ENCODE results near the gene MSTN. TPM values are rescaled to one million over a fixed set of nuclear protein-coding genes. Genes with fewer than 3 reads are reported as not detected.
"Not testable (repeated sequence)": the region's sequence is repeated elsewhere in the genome, so short reads cannot be mapped to it uniquely, and the experiment has no call there.

The MSTN gene
- total RNA-seq, 2 donors from 2014 or later = 0.10 TPM

DNA sequence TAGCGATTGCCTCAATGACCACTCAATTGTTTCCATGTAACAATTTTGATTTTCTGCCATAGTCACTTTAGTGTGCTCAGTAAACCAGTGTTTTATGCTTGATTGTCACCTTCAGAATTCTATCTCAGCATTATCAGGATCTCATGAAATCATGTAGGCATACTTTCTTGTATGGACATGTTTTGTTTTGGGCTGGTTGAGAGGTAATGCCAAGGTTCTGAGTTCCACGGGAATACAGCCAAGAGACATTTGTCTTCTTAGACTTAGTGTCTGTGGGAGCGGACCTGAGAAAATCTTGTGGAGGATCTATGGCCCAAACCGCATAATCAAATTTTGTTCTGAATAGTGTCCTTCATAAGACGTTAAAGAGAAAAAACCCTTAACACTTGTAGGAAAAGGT lies 10.2 kb downstream of the MSTN start:
- no peaks in the 10 kb centered on the region for H3K9me3 ChIP-seq (ENCODE audit: control insufficient read depth, low read length, poor library complexity, severe bottlenecking)
- ATAC-seq (no peak), DNase-seq (no peak)
- Mint-ChIP-seq H3K27me3 (peaks cover 12% of the 10 kb centered on the region), H3K4me1 (no peaks in the 10 kb centered on the region), H3K27ac (no peak overlapping the region), H3K36me3 (ENCODE audit: low read depth) (no peaks in the 10 kb centered on the region), H3K4me3 (no peak overlapping the region)

DNA sequence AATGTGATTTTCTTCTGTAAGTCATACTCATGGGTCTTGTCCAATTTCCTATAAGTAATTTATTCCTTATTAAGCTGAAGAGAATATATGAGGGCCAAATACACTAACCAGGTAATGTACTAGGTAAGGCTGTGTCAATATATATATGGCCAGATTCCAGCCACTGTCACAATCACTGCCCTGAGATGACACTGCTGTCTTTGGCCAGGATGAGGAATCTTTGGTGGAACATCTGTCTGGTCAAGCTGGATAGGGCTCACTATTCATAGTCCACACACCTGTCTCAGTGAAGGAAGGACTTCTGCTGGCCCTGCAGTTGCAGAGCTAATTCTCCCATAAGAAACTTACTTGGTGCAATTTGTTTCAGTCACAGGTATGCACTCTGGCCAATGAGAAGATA lies 11.3 kb downstream of the MSTN start:
- Mint-ChIP-seq H3K4me3 (no peak overlapping the region), H3K4me1 (no peaks in the 10 kb centered on the region), H3K27ac (no peak overlapping the region), H3K36me3 (ENCODE audit: low read depth) (peaks cover 4% of the 10 kb centered on the region), H3K27me3 (peaks cover 18% of the 10 kb centered on the region)
- DNase-seq (no peak), ATAC-seq (no peak)
- H3K9me3 ChIP-seq (ENCODE audit: control insufficient read depth, low read length, poor library complexity, severe bottlenecking) = no peaks in the 10 kb centered on the region

DNA sequence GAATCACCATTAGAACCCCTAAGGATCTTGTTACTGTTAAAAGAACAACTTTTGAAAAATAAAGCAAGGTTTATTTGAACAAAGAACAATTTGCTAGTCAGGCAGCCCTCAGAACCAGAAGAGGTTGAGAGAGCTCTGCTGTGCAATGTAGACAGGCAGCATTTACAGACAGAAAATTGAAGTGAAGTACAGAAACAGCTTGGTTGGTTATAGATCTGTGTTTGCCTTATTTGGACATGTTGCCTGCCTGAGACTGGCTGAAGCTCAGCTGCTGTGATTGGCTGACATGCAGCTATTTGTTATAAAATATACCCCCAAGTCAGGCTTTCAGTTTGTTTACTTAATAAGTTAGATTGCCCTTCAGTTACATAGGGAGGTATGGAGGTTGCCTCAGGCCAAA lies 12.5 kb downstream of the MSTN start:
- Mint-ChIP-seq H3K36me3 (ENCODE audit: low read depth) (peaks cover 4% of the 10 kb centered on the region), H3K27me3 (peaks cover 18% of the 10 kb centered on the region), H3K4me1 (no peaks in the 10 kb centered on the region), H3K27ac (no peak overlapping the region), H3K4me3 (no peak overlapping the region)
- no peaks in the 10 kb centered on the region for H3K9me3 ChIP-seq (ENCODE audit: control insufficient read depth, low read length, poor library complexity, severe bottlenecking)
- DNase-seq = no peak
- no peak for ATAC-seq

DNA sequence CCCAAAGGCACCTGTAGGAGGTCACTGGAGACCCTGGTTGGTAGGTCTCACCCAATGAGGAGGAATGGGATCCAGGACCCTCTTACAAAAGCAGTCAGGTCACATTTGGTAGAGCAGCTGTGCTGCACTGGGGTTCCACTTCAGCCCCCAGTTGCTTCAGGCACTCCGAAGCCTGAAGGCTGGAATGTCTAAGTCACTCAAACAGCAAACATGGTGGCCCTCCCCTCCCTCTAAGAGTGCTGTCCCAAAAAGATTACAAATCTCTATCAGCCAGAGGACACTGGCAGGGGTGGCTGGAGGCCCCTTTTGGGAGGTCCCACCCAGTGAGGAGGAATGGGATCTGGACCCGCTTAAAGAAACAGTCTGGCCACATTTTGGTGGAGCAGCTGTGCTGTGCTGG lies 17.7 kb downstream of the MSTN start:
- H3K9me3 ChIP-seq (ENCODE audit: control insufficient read depth, low read length, poor library complexity, severe bottlenecking) = no peaks in the 10 kb centered on the region
- H3K4me3 Mint-ChIP-seq = no peak overlapping the region
- H3K36me3 Mint-ChIP-seq (ENCODE audit: low read depth) = peaks cover 4% of the 10 kb centered on the region
- DNase-seq (no peak), ATAC-seq (no peak)
- H3K27ac Mint-ChIP-seq = no peak overlapping the region
- peaks cover 54% of the 10 kb centered on the region for H3K27me3 Mint-ChIP-seq
- H3K4me1 Mint-ChIP-seq = no peaks in the 10 kb centered on the region

DNA sequence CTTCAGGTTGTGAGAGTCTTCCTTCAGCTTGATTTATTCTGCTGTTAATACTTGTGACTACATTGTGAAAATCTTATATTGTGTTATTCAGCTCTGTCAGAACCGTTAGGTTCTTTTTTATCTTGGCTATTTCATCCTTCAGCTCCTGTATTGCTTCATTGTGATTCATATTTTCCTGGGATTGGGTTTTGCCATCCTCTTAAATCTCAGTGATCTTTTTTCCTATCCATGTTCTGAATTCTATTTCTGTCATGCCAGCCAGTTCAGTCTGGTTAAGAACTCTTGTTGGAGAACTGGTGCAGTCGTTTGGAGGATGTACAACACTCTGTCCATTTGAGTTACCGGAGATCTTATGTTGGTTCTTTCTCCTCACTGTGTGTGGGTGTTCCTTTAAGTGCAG lies 19.1 kb downstream of the MSTN start:
- no peaks in the 10 kb centered on the region for H3K9me3 ChIP-seq (ENCODE audit: control insufficient read depth, low read length, poor library complexity, severe bottlenecking)
- Mint-ChIP-seq H3K27ac (no peak overlapping the region), H3K4me1 (peaks cover 2% of the 10 kb centered on the region), H3K4me3 (no peak overlapping the region), H3K36me3 (ENCODE audit: low read depth) (peaks cover 7% of the 10 kb centered on the region), H3K27me3 (peaks cover 66% of the 10 kb centered on the region)
- ATAC-seq (no peak), DNase-seq (no peak)

DNA sequence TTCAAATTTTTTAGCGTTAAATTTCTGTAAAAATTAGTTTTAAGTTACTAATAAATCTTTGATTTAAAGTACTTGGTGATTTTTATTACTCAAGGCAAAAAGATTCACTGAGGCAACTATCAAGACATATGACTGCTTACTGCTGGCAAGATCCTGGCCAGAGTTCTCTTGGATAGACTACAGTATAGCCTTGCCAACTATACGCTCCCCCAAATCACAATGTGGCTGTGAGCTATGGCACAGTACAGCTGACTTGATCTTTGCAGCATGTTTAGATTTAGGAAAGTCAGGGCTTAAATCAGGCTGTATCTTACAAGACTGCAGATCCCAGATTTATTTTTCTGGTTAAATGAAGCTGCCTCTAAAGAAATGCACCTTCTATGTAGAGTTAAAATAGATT lies 26.5 kb downstream of the MSTN start:
- Mint-ChIP-seq H3K4me3 (no peak overlapping the region), H3K36me3 (ENCODE audit: low read depth) (peaks cover 4% of the 10 kb centered on the region), H3K27ac (no peak overlapping the region), H3K4me1 (peaks cover 2% of the 10 kb centered on the region), H3K27me3 (peaks cover 32% of the 10 kb centered on the region)
- ATAC-seq (no peak), DNase-seq (no peak)
- H3K9me3 ChIP-seq (ENCODE audit: control insufficient read depth, low read length, poor library complexity, severe bottlenecking) = no peaks in the 10 kb centered on the region

DNA sequence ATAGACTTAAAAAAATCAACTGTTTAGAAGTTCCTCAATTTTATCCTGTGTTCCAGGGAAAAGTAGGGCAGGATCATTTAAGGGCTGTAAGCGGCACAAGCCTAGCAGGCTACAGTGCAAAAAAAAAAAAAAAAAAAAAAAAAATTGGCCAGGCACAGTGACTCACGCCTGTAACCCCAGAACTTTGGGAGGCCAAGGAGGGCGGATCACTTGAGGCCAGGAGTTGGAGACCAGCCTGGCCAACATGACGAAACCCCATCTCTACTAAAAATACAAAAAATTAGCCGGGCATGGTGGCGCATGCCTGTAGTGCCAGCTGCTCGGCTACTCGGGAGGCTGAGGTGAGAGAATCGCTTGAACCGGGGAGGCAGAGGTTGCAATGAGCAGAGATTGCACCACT lies 28.1 kb downstream of the MSTN start:
- H3K4me3 Mint-ChIP-seq; DNase-seq; H3K36me3 Mint-ChIP-seq (ENCODE audit: low read depth); H3K9me3 ChIP-seq (ENCODE audit: control insufficient read depth, low read length, poor library complexity, severe bottlenecking); H3K27ac Mint-ChIP-seq; ATAC-seq; H3K4me1 Mint-ChIP-seq: not testable (repeated sequence)
- H3K27me3 Mint-ChIP-seq = peaks cover 33% of the 10 kb centered on the region

DNA sequence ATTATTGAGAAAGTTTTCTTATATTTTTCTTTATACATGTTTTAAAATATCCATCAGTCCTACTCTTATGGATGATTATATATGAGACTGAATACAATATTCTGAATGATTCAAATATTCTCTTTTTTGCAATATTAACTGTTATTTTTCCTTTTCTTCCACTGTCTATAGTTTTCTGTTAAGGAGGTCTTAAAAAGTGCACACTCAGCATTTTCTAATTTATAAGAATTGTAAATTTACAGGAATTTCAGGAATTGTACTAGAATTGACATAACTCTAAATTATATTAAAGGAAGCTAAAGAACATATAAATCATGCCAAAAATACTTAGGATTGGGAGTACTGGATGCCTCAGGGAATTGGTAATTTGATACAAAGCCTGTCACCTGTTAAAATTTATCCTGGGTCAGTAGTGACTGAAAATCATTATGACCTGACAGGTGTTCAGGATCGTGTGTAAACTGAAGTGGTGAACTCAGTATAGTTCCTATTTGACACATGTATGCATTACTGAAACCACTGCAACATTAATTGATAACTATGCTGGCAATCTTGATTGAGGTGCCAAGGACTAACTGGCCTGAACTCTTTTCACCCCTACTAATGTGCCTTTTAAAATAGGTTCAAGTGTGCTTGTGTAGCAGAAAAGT lies 30.4 kb downstream of the MSTN start:
- H3K27ac Mint-ChIP-seq = no peak overlapping the region
- no peak for DNase-seq
- H3K9me3 ChIP-seq (ENCODE audit: control insufficient read depth, low read length, poor library complexity, severe bottlenecking) = no peaks in the 10 kb centered on the region
- H3K4me1 Mint-ChIP-seq = no peaks in the 10 kb centered on the region
- peaks cover 33% of the 10 kb centered on the region for H3K27me3 Mint-ChIP-seq
- no peak overlapping the region for H3K4me3 Mint-ChIP-seq
- no peak for ATAC-seq
- H3K36me3 Mint-ChIP-seq (ENCODE audit: low read depth) = peaks cover 2% of the 10 kb centered on the region

DNA sequence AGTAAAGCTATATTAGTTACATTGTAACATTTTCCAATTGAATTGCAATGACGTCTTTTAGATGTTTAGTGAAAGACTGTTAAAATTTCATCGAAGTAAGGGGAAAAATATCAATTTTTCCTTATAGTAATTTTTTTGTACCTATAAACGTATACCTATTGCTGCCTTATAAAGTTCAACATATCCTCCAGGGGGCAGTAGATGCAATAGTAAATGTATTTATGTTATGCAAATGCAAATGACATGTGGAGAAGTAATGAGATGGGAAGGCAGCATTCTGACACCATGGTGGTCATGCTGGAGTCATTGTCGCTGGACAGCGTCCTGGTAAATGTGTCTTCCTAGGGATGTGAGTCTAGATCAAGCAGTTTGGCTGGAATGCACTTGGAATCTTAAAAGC lies 38.7 kb downstream of the MSTN start:
- no peaks in the 10 kb centered on the region for H3K9me3 ChIP-seq (ENCODE audit: control insufficient read depth, low read length, poor library complexity, severe bottlenecking)
- peaks cover 30% of the 10 kb centered on the region for H3K27me3 Mint-ChIP-seq
- no peaks in the 10 kb centered on the region for H3K36me3 Mint-ChIP-seq (ENCODE audit: low read depth)
- ATAC-seq (peak; percentile 45), DNase-seq (no peak)
- H3K4me3 Mint-ChIP-seq = no peak overlapping the region
- no peak overlapping the region for H3K27ac Mint-ChIP-seq
- H3K4me1 Mint-ChIP-seq = no peaks in the 10 kb centered on the region

DNA sequence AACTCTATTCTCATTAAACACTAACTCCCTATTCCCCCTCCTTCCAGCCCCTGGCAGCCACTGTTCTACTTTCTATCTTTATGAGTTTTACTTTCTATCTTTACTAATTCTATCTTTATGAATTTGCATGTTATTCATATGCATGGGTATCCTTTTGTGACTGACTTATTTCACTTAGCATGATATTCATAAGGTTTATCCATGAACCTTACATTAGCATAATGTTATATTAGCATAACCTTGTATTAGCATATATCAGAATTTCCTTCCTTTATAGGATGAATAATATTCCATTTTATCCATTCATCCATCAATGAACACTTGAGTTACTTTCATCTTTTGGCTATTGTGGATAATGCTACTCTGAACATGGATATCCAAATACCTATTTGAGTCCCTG lies 41.8 kb downstream of the MSTN start:
- Mint-ChIP-seq H3K27me3 (peaks cover 18% of the 10 kb centered on the region), H3K4me1 (no peaks in the 10 kb centered on the region), H3K36me3 (ENCODE audit: low read depth) (no peaks in the 10 kb centered on the region), H3K4me3 (no peak overlapping the region), H3K27ac (no peak overlapping the region)
- no peak for DNase-seq
- H3K9me3 ChIP-seq (ENCODE audit: control insufficient read depth, low read length, poor library complexity, severe bottlenecking) = no peaks in the 10 kb centered on the region
- ATAC-seq = no peak

DNA sequence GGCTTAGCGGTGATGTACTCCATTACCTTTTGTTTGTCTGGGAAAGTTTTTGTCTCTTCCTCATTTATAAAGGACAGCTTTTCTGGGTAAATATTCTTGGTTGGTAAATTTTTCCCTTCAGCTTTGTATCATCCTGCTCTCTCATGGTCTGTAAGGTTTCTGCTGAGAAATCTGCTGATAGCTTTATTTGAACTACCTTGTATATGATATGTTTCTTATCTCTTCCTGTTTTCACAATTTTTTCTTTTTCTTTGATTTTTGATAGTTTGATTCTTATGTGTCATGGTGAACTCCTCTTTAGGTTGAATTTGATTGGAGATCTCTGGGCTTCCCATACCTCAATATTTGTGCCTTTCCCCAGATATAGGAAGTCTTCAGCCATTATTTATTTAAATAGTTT lies 44.7 kb downstream of the MSTN start:
- Mint-ChIP-seq H3K4me1 (no peaks in the 10 kb centered on the region), H3K4me3 (no peak overlapping the region), H3K27me3 (peaks cover 14% of the 10 kb centered on the region), H3K27ac (no peak overlapping the region), H3K36me3 (ENCODE audit: low read depth) (no peaks in the 10 kb centered on the region)
- ATAC-seq (no peak), DNase-seq (no peak)
- no peaks in the 10 kb centered on the region for H3K9me3 ChIP-seq (ENCODE audit: control insufficient read depth, low read length, poor library complexity, severe bottlenecking)

DNA sequence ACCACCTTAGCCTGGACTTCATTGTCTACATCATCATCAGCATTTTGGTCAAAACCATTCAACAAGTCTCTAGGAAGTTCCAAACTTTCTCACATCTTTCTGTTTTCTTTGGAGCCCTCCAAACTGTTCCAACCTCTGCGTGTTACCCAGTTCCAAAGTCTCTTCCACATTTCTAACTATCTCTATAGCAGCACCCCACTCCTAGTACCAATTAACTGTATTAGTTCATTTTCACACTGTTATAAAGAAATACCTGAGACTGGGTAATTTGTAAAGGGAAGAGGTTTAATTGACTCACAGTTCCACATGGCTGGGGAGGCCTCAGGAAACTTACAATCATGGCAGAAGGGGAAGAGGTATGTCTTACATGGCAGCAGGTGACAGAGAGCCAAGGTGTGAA lies 46.6 kb downstream of the MSTN start:
- H3K36me3 Mint-ChIP-seq (ENCODE audit: low read depth); ATAC-seq; H3K4me3 Mint-ChIP-seq; H3K4me1 Mint-ChIP-seq; DNase-seq; H3K27me3 Mint-ChIP-seq; H3K9me3 ChIP-seq (ENCODE audit: control insufficient read depth, low read length, poor library complexity, severe bottlenecking); H3K27ac Mint-ChIP-seq: not testable (repeated sequence)
